NCI-H2029 treated with DMSO at 0.1 percent for 48 hours (cell line): ENCODE results near the gene NPPC.
"Not testable (repeated sequence)": the region's sequence is repeated elsewhere in the genome, so short reads cannot be mapped to it uniquely, and the experiment has no call there.

Experiments
- DNase-seq: peaks from one replicate; lab custom pipeline; 2025; lab: John Stamatoyannopoulos, UW

NPPC gene

DNA sequence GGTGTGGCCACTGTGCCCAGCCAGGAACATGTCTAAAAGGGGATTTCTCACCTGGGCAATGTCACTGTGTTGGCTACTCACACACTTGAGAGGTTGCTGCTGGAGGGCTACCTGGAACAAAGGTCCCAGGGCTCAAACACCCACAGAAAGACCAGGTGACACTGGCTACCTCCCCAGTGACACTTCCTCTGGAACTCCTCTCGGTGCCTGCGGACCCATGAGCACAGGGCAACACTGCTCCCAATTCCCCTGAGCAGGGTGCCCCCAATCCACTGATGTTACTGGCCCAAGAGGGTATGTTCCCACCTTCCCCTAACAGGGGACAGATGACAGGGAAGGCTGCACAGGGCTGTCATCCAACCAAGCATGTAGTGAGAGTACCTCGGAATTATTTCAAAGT is 5.8 kb downstream of the NPPC start:
- no peak for DNase-seq

DNA sequence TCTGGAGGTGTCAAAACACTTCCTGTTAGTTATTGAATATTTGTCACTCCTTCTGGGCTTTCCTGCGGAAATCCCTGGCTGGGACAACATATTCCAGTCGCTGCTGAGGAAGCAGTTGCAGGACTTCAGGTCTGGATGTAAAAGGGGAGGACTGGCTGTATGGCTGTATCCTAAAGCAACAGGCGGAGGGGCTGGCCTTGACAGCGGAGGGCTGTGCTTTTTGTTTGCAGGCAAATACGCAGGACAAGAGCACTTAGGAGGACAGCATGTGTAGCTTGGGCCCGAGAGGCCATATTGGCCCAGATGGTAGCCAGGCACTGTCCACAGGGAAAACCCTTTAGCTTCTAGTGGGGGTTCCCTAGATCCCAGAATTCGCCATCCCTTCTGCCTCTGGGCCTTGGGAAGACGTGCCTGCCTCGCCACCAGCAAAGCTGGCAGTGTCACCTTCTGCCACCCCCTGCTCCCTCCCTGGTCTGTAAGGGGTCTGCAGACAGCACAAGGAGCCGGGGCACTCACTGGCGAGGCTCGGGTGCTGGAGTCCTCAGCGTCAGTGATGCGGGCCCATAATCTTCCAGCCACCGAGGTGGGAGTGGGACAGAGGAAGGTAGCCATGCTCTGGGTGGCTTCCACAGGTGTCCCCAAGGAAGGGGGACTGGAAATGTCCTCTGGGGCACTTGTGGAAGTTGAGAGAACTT is 6.7 kb downstream of the NPPC start:
- no peak for DNase-seq

DNA sequence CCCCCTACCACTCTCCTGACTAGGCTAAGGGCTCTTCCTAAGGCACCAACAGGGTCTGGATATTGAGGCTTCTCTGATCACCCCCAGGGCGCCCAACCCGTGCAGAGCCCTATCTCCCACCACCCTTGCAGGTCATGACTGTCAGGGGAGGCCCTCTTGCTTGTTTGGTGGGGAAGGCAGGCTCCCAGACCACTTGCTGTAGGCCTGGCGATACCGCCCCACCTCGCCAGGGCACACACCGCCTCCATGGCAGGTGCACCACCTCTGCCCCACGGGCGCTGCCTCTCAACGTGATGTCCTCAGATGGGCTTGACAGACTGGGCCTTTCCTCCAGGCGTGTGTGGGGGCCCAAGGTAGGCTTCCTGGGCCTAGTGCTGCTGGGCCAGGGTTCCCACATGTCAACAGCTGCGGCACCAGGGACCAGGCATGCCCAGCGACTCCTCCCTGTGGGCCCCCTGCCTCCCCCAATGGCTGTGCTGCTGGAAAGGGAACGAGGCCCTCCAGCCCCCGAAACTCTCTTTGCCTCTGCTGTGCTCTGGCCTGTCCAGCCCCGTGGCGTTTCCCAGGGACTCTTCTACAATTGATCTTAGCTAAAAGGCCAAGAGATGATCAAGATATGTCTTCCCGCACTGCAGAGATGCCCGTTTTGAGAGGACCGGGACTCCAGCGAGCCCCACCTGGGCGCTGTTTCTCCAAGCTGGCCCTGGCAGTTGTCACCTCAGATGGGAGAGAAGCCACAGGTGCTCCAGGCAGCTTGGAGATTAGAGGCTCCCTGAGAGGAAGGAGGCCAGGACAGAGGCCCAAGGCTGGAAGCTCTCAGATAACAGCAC is 7.5 kb downstream of the NPPC start:
- DNase-seq, result no peak

DNA sequence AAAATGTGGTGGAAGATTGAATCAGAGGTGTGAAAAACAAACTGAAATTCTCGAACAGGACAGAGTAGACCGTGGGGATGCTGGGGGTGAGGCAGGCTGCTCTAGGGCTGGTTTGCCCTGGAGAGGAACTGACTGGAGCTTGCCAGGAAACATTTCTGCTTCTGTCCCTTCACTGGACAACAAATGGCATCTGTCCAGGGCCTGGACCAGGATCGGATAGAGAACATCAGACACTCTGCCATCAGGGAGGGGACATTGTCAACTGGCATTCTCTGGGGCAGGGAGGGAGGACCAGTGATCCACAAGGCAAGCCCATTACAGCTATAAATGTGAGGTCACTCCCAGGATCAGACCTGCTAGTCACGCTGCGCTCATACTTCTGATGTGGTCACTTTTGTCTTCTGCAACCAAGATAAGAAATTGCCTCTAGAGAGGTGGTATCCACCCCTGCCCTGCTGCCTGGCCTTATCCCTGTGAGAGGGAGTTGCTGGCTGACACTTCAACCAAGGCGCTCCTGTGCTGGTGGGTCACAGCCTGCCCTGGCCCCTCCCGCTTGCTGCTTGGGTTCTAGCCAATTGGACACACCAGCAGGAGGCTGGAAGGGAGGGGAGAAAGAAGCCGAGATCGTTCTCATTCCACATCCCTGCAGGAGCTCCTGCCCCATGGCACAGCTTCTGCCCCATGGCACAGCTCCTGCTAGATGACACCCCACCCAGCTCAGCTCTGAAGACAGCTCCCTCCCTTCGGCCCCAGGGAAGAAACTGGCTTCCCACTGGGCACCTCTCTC is 8.7 kb downstream of the NPPC start:
- DNase-seq, result no peak

DNA sequence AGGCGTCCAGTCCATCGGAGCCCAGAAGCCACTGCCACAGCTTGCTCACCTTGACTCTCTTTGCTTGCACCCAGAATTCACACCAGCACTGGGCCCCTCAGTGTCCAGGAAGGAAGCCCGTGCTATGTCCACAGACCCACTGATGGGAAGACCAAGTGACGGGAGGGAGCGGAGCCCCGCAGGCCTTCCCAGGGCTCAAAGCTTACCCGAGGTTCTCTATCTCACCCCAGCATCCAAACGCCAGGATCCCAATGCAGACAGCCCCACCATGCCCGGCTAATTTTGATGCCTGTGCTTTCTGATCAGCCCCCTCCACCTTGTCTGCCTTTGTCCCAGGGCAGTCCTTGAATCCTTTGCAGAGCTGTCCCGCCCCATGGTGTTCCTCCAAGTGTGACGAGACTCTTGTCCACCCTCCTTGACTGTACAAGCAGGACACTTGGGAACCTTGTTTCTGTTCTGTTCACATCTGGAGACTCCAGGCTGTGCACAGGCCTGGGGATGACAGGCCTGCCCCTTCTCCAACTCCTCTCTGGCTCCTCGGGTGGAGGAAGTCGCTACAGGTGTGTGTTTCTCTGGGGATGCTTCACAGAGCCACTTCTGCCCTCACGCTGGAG is 12.0 kb downstream of the NPPC start:
- no peak for DNase-seq

DNA sequence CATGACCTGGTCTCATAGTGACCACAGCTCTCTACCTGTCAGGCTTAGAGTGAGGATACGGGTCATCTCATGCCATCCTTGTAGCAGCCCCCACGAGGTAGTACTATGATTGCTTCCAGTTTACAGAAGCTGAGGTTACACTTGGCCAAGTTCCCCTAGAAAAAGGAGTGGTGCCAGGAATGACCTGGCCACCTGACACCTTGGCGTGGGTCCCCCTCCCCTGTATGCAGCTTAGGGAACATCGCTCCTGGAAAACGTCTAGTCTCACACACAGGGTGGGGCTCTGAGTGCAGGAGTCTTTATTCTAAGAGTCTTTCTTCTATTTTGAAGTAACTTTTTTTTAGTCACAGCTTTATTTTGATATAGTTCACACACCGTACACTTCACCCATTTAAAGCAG is 14.8 kb downstream of the NPPC start:
- DNase-seq, result no peak

DNA sequence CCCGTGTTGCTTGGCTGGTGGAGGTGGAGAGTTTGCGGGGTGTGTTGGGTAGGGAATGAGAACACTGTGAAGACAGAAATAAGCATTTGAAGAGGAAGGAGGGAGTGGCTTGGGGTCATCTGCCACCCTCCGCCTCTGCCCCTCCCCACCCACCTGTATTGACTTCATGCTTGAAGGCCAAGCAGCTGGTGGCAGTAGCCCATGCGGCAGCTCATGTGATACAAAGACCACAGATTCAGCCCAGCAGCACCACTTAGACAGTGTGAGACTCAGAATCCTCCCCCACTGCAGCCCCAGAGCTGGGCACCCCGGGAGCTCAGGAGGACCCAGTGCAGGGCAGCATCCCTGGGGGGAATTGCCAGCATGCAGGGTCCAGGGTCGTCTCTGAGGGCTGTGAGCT is 15.4 kb downstream of the NPPC start:
- no peak for DNase-seq

DNA sequence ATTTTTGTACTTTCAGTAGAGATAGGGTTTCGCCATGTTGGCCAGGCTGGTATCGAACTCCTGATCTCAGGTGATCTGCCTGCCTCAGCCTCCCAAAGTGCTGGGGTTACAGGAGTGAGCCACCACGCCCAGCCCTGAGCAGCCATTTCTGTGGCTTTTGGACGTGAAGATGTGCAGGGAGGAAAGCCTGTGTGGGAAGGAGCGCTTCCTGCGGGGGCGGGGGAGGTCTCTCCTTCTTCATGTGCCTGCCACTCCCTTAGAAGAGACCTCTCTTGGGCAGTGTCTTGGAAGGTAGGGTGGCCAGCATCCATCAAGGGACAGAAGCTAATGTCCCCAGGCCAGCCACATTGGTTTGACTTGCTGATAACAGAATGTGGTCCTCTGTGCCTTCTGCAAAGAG is 16.0 kb downstream of the NPPC start:
- DNase-seq, result not testable (repeated sequence)

DNA sequence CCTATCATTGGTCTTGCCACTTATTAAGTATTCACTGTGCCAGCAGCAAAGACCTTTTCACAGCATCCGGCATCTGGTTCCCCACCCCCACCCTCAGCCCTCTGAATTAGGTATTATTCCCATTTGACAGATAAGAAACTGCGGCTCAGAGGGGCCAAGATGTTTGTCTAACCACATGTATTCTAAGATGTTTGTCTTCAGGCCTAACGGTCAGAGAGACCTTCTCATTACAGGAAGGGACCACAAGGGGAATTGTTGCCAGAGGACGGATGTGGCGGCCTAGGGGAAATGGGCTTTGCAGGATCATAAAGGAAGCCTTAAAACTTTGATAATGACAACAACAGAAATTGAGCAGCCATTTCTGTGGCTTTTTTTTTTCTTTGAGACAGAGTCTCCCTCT is 16.6 kb downstream of the NPPC start:
- DNase-seq, result no peak

DNA sequence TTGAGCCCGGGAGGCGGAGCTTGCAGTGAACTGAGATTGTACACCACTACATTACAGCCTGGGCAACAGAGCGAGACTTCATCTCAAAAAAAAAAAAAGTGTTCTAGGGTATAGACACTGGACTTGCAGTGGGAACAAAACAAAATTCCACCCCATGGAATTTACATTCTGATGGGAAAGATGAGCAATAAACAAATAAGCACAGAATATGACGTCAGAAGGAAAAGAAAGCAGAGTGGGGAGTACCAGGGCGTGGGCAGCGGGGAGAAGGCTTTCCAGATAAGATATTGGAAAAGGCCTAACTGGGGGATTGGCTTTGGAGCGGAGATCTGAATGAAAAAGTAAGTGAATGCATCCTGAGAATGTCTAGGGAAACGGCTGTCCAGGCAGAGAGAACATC is 17.6 kb downstream of the NPPC start:
- DNase-seq, result no peak

DNA sequence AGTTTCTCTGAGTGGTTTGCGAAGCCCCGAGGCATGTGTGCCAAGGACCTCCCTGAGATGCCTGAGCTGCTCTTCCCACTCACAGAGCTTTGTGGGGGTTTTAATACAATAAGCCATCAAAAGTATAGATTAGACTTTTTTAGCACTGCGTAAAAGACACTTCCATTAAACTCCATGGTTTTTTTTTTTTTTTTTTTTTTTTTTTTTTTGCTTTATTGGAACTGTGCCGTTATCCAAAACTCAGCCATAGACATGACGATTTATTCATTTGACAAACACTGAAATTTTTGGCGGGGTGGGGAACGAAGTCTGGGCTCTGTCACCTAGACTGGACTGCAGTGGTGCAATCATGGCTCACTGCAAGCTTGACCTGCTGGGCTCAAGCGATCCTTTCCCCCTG is 18.4 kb downstream of the NPPC start:
- no peak for DNase-seq

DNA sequence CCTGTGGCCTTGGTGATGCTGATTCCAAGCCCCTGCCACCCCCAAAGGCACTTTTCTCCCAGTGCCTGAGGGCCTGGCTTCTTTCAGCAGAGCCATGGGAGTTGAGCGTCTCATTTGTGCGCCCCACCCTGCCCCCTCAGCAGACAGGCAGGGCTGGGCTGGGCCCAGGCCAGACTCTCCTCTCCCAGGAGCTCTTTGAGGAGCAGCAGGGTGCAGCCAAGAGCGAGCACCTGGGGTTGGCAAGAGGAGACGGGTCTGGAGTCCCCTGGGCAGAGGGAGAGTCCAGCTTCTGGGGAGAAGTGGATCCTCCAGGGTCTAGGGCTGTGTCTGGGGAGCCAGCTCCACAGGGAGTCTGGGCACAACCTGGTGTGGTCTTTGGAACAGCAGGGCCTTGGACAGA is 21.2 kb downstream of the NPPC start:
- DNase-seq, result no peak

DNA sequence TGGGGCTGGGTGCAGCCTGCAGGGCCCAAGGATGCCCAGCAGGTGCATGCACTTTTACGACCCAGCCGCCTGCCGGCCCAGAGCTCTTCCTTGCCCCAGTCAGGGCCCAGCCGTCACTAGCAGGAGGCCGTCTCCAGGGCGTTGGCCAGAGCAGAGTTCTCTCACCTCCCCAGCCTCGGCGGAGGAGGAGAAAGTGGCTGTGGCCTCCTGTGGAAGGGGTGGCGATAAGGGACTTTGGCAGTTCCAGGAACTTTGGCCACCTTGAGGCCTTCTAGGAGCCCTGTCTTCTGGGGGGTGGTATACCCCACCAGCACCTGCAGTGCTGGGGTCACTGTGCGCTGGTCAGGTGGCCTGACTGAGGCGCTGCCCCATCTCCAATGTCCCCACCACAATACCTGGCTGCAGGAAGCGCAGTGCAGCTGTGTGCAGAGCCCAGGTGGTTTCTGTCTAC is 22.0 kb downstream of the NPPC start:
- no peak for DNase-seq

DNA sequence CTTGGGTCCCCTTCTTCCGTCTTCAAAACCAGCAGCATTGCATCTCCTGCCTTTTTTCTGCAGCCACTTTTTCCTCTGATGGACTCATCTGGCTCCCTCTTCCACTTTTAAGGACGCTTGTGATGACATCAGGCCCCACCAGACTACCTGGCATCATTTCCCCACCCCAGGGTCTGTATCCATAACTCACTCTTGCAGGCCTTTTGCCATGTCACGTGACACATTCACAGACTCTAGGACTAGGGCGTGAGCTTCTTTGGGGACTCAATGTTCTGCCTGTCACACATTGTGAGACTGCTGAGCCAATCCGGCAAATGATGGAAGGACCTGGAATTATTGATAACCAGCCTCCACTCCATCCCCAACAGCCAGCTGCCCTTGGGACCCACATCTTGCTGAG is 23.6 kb downstream of the NPPC start:
- no peak for DNase-seq

DNA sequence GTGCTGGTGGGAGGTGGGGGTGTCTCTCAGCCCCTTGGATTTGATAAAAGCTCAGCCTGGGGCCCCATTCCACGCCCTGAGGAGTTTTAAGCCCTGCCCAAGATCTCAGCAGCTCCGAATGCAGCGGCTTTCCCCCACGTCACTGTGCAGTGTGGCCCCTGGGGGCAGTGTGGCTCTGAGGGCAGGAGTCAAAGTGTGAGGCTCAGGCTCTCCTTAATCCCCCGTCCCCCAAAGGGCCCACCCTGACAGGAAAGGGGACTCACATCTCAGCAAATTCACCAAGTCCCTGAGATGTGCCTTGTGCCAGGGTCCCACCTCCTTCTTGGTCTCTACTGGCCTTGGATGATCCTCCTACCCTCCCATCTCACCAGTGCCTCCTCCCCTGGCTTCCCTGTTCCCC is 25.2 kb downstream of the NPPC start:
- no peak for DNase-seq

DNA sequence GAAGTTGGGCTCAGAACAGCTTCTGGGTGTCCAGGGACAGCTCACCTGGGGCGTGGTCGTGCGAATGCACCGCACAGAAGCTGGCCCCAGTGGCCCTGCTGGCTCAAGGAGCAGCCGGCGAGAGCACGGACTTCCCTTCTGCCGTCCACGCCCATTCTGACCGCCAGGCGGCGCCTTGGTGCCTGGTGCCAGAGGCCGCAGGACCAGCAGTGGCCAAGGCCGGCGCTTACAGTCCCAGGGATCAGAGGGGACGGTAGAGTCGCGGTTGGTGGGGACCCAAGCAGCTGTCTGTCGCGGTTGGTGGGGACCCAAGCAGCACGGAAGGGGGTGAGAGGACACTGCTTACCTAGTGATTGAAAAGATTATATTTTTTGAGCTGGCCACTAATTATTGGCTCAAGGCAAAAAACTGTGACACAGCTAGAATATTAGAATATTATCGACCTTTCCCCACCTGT is 25.7 kb downstream of the NPPC start:
- DNase-seq, result no peak

DNA sequence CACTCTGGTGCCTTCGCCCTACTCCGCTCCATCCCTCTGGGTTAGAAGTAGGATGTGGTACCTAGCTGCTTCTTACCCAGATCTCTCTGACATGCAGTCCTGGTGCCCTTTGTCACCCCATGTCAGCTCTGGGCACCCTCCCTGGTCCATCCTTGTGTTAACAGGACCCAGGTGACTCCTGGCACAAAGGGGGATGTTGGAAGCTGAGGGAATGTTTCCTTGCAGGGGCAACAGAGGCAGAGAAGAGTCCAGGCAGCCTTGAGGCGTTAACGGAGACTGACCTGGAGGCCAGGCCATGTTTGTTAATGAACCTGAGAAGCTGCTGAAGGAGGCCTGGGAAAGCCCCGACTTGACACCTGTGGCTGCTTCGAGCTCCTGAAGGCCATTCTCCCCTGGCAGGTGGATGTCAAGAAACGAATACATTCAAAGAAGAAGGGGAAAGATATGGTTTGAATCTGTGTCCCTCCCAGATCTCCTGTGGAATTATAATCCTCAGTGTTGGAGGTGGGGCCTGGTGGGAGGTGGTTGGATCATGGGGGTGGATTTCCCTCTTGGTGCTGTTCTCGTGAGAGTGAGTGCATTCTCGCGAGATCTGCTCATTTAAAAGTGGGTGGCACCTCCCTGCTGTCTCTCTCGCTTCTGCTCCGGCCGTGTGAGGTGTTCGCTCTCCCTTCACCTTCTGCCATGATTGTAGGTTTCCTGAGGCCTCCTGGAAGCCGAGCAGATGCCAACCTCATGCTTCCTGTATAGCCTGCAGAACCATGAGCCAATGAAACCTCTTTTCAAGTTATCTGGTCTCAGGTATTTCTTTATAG is 31.4 kb downstream of the NPPC start:
- no peak for DNase-seq

DNA sequence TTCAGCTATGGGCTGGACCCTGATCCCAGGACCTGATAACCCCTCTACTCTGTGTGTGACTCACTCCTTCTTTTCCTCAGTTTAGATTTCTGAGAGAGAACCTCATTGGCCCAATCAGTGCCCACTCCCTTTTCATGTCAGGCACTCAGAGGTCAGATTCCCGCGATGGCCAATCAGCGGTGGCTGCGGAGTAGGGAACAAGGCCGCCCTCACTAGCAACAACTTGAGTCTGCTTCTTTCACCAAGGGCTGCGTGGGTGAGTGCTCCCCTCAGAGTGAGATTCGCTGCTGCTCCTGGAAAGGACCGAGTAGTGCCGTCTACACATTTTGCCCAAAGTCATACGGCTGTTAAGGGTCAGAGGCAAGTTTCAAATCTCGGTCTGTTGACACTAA is 34.7 kb downstream of the NPPC start:
- no peak for DNase-seq

DNA sequence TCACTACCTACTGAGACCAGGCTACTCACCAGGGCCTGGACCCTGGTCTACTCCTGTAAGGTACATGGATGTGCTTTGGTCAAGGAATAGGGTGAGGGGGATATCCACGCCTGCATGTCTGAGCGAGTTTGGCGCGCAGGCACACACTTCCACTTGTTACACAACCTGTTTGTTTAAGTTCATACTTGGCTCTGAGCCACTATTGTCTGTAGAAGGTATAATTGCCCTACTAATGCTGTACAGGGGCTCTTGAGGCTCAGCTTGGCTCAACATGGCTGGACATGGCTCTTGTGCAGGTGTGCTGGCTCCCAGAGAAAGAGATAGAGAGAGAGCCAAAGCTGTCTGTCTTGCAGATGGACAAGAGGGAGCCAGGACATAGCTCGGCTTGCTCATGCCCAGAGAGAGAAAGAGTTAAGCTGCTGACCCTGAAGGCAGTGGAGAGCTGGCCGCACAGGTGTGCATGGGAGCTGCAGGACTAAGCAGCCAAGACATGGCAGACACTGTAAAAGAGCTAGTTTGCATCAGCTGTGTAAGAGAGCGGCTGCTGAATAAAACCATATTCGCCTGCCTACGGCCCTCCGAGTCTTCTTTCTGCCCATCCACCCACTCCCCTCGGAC is 35.2 kb downstream of the NPPC start:
- DNase-seq, result peak; percentile 81

DNA sequence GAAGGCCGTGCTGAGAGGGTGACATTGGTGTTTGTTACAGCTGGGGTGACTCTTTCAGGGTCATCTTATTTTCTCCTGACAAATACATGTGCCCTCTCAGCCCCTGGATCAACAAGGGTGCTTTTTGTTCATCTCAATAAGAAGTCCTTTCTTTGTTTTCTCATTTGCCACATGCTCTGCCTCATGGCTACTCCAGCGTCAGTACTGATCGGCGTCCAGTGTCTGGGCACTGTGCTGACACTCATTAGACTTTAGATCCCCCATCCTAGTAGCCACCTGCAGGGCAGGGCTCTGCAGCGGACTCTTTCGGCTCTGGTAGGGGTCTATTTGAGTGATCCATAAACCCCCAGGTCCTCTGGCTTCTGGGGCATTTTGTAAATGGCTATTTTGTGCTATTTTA is 38.4 kb downstream of the NPPC start:
- no peak for DNase-seq

DNA sequence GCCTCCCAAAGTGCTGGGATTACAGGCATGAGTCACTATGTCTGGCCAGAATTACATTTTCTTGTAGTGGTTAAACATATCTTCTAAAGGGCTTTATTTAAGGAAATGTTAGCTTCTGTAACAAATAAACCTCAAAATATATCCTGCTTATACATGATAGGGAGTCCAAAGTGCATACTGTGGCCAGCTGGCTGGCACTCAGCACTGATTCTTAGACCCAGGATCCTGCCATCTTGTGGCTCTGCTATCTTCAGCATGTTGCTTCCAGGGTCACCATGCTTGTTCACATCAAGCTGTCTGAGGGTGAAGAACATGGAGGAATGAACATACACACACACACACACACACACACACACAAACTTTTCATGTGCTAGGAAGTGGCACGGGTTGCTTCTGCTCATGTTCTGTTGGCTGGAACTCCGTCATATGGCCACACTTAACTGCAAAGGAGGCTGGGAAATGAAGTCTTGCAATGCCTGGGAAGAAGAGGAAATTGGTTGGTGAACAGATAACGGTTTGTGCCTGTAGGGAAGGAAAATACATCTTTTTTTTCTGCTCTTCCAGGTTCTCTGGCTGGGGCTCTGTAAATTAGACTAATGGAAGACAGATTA is 40.0 kb downstream of the NPPC start:
- DNase-seq, result no peak
